ENCODE results near the gene EFNA2.

- TF ChIP-seq, protein P1, sequence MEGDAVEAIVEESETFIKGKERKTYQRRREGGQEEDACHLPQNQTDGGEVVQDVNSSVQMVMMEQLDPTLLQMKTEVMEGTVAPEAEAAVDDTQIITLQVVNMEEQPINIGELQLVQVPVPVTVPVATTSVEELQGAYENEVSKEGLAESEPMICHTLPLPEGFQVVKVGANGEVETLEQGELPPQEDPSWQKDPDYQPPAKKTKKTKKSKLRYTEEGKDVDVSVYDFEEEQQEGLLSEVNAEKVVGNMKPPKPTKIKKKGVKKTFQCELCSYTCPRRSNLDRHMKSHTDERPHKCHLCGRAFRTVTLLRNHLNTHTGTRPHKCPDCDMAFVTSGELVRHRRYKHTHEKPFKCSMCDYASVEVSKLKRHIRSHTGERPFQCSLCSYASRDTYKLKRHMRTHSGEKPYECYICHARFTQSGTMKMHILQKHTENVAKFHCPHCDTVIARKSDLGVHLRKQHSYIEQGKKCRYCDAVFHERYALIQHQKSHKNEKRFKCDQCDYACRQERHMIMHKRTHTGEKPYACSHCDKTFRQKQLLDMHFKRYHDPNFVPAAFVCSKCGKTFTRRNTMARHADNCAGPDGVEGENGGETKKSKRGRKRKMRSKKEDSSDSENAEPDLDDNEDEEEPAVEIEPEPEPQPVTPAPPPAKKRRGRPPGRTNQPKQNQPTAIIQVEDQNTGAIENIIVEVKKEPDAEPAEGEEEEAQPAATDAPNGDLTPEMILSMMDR (IDR thresholded peaks at IDR 0.05; ENCODE audit: insufficient read depth, low read length, poor library complexity, severe bottlenecking) = no peak
- TF ChIP-seq EZH2phosphoT487 (conservative IDR thresholded peaks at IDR 0.05; ENCODE audit: low read length) = no peak
Observed at GRCh38 chr19:1260749-1261537, 24.7 kb upstream of the EFNA2 start.

All from SU-DHL-6 (cell line).